SK-N-MC (cell line): Measurements from ENCODE around the gene ZNF428.
"Not testable (repeated sequence)": the region's sequence is repeated elsewhere in the genome, so short reads cannot be mapped to it uniquely, and the experiment has no call there.

Experiments used
- DNase-seq: peaks from one replicate; pipeline ENCODE4 v3.0.0-alpha.2; 2011; ENCODE audit warnings: low read depth, low spot score
- H3K27ac ChIP-seq: fragments of 200-600 bp; sonication (generic); 2 replicates; pipeline ENCODE4 v1.5.1; 2016; ENCODE audit warnings: mixed run types
- H3K36me3 ChIP-seq: fragments of 200-600 bp; sonication (generic); 2 replicates; pipeline ENCODE4 v1.6.1; 2017; ENCODE audit warnings: antibody characterized with exemption, low read length, mixed read lengths; ENCODE audit not compliant: insufficient read depth
- H3K4me3 ChIP-seq: fragments of 200-600 bp; sonication (generic); 2 replicates; pipeline ENCODE4 v1.5.1; 2016
- H3K9ac ChIP-seq: fragments of 200-600 bp; sonication (generic); 2 replicates; pipeline ENCODE4 v1.8.0; 2017; ENCODE audit warnings: mixed run types, mixed read lengths; ENCODE audit not compliant: insufficient read length
- H3K9me3 ChIP-seq: fragments of 200-600 bp; sonication (generic); 2 replicates; pipeline ENCODE4 v1.6.1; 2017; ENCODE audit warnings: low read depth, mild to moderate bottlenecking, antibody characterized with exemption, low read length, moderate library complexity, mixed read lengths
- EZH2 ChIP-seq: fragments of 200-600 bp; sonication (generic); IDR thresholded peaks from one replicate; pipeline ENCODE4 v1.6.1; 2017; ENCODE audit warnings: antibody characterized with exemption
- FOXP2 ChIP-seq: optimal IDR thresholded peaks from 2 replicates; pipeline ENCODE3; 2011; ENCODE audit warnings: mild to moderate bottlenecking, moderate library complexity; ENCODE audit not compliant: insufficient read depth; ENCODE audit errors: extremely low read length, control extremely low read depth
- POLR2AphosphoS5 ChIP-seq: IDR thresholded peaks from 2 replicates; pipeline ENCODE4 v1.6.1; 2012; ENCODE audit warnings: mild to moderate bottlenecking, low read depth, low read length, borderline replicate concordance

ZNF428 gene

GRCh38 chr19:43658494-43658893 lies 39.1 kb upstream of the ZNF428 start:
- peaks cover 79% of the 10 kb centered on the region for H3K36me3 ChIP-seq
- no peak for TF ChIP-seq EZH2
- no peak for TF ChIP-seq POLR2AphosphoS5
- TF ChIP-seq FOXP2 = no peak

GRCh38 chr19:43658001-43658400 lies 38.6 kb upstream of the ZNF428 start:
- TF ChIP-seq FOXP2 = no peak
- no peak for TF ChIP-seq POLR2AphosphoS5
- TF ChIP-seq EZH2 = no peak
- Histone ChIP-seq H3K36me3 (peaks cover 78% of the 10 kb centered on the region), H3K9ac (no peak overlapping the region), H3K27ac (no peak overlapping the region), H3K9me3 (no peaks in the 10 kb centered on the region), H3K4me3 (no peak overlapping the region)
- DNase-seq = no peak

More at GRCh38 chr19:43658494-43658893, 39.1 kb upstream of the ZNF428 start:
- Histone ChIP-seq H3K4me3 (no peak overlapping the region), H3K27ac (no peak overlapping the region), H3K9me3 (no peaks in the 10 kb centered on the region), H3K9ac (no peak overlapping the region)
- no peak for DNase-seq

GRCh38 chr19:43656436-43656835 lies 37.0 kb upstream of the ZNF428 start:
- Histone ChIP-seq H3K4me3 (no peak overlapping the region), H3K9ac (no peak overlapping the region), H3K9me3 (no peaks in the 10 kb centered on the region), H3K27ac (no peak overlapping the region), H3K36me3 (peaks cover 80% of the 10 kb centered on the region)
- no peak for TF ChIP-seq POLR2AphosphoS5
- no peak for TF ChIP-seq FOXP2
- no peak for TF ChIP-seq EZH2
- no peak for DNase-seq

- Histone ChIP-seq H3K36me3 (peaks cover 66% of the 10 kb centered on the region), H3K4me3 (no peak overlapping the region), H3K9ac (no peak overlapping the region), H3K9me3 (no peaks in the 10 kb centered on the region), H3K27ac (no peak overlapping the region)
- TF ChIP-seq POLR2AphosphoS5 = no peak
- TF ChIP-seq EZH2 = no peak
- no peak for TF ChIP-seq FOXP2
- DNase-seq = no peak
Measured at GRCh38 chr19:43652546-43652874, 33.1 kb upstream of the ZNF428 start.

- H3K9me3 ChIP-seq = no peaks in the 10 kb centered on the region
- H3K9ac ChIP-seq = no peak overlapping the region
- TF ChIP-seq EZH2 = no peak
- H3K36me3 ChIP-seq = peaks cover 66% of the 10 kb centered on the region
- no peak overlapping the region for H3K4me3 ChIP-seq
- no peak for DNase-seq
- no peak overlapping the region for H3K27ac ChIP-seq
Measured at GRCh38 chr19:43651758-43652545, 32.5 kb upstream of the ZNF428 start.

GRCh38 chr19:43650276-43650675 lies 30.8 kb upstream of the ZNF428 start:
- not testable (repeated sequence) for DNase-seq, H3K9ac ChIP-seq, H3K4me3 ChIP-seq, H3K9me3 ChIP-seq, H3K27ac ChIP-seq
- peaks cover 62% of the 10 kb centered on the region for H3K36me3 ChIP-seq

- TF ChIP-seq FOXP2 (no peak), POLR2AphosphoS5 (no peak), EZH2 (no peak)
- no peak for DNase-seq
- Histone ChIP-seq H3K36me3 (peaks cover 57% of the 10 kb centered on the region), H3K9ac (no peak overlapping the region), H3K4me3 (no peak overlapping the region), H3K27ac (no peak overlapping the region), H3K9me3 (no peaks in the 10 kb centered on the region)
Measured at GRCh38 chr19:43649514-43649913, 30.1 kb upstream of the ZNF428 start.

GRCh38 chr19:43648633-43649032 lies 29.2 kb upstream of the ZNF428 start:
- H3K4me3 ChIP-seq = no peak overlapping the region

GRCh38 chr19:43644181-43644580 lies 24.8 kb upstream of the ZNF428 start:
- Histone ChIP-seq H3K4me3 (no peak overlapping the region), H3K9me3 (no peaks in the 10 kb centered on the region), H3K9ac (no peak overlapping the region), H3K27ac (no peak overlapping the region), H3K36me3 (peaks cover 32% of the 10 kb centered on the region; the same call in 1 of the 2 replicates)
- TF ChIP-seq FOXP2 = no peak
- DNase-seq = no peak

More at GRCh38 chr19:43648633-43649032, 29.2 kb upstream of the ZNF428 start:
- H3K27ac ChIP-seq = no peak overlapping the region
- H3K36me3 ChIP-seq = peaks cover 55% of the 10 kb centered on the region
- H3K9ac ChIP-seq = no peak overlapping the region
- TF ChIP-seq POLR2AphosphoS5 = no peak
- TF ChIP-seq FOXP2 = no peak
- no peak for TF ChIP-seq EZH2
- H3K9me3 ChIP-seq = no peaks in the 10 kb centered on the region
- DNase-seq = no peak
